NCI-H128 (cell line): ENCODE results near the gene HIPK3.
A peak's percentile ranks its signal among the peaks of the same experiment; 100 is the strongest.
"Not testable (repeated sequence)": the region's sequence is repeated elsewhere in the genome, so short reads cannot be mapped to it uniquely, and the experiment has no call there.

Experiments used
- DNase-seq: peaks from one replicate; lab custom pipeline; 2025; ENCODE audit not compliant: unreplicated experiment; lab: John Stamatoyannopoulos, UW

HIPK3 gene

DNA sequence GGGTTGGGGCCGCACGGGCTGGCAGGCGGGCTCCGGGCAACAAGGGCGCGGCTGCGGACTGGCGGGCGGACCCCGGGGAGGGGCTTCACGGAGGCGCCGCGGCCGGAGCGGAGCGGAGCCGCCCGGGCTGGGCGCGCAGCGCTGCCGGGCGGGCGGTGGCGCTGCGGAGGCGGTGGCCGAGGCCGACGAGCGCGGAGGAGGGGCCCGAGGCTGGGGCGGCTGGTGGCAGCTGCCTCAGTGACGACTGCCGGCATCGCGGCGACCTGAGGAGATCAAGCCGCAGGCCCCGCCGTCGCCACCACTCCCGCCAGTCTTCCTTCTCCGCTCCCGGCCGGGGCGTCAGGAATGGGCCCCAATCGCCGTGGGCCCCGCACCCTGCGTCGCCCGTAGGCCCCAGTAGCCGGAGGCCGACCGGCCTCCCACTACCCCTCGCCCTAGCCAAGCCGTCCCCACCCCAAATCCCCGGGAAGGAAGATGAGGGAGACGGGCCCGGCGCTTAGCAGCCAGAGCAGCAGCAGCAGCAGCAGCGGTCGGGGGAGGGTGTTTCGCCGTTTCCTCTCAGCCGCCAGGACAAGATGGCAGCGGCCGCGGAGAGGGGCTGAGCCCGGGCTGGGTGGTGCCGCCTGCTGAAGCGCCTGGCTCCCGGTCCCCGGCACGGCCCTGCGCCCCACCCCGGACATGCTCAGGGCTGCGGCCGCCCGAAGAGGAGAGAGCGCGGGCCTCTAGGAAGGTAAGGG, at the start of gene HIPK3:
Gene HIPK3 (plus strand): TSS at position 222 of the 737 bp plus-strand sequence.
- peak; percentile 64 for DNase-seq

DNA sequence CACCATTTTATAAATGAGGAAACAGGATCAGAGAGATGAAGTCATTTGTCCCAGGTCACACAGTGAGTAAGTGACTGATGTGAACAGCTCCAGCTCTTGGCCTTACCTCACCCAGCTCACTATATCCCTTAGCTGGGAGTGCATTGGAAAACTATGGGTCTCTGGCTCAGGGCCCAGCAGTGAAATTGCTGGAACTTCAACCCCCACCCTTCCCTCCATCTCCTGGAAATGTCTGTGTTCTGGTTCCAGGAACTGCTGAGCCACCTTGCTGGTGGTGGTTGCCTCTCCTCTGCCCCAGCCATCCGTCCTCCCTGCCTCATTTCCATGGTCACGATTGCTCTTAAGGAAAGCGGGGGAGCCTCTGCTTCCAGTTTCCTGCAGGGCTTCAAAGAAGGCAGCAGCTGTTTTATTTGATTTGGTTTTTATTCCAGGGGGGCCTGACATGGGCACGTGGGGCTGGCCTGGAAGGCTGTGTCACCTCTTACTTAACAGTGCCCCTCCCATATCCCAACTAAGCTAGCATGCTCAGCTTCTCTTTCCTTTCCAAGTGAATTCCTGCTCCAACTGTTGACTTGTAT, 49.7 kb upstream of the HIPK3 start:
- DNase-seq, result no peak

GRCh38 chr11:33208150-33208549, 49.0 kb upstream of the HIPK3 start:
- no peak for DNase-seq

- DNase-seq, result no peak
Measured at GRCh38 chr11:33211153-33211552, 46.0 kb upstream of the HIPK3 start.

GRCh38 chr11:33211580-33211979, 45.6 kb upstream of the HIPK3 start:
- DNase-seq, result no peak

GRCh38 chr11:33214187-33214586, 43.0 kb upstream of the HIPK3 start:
- DNase-seq, result no peak

DNA sequence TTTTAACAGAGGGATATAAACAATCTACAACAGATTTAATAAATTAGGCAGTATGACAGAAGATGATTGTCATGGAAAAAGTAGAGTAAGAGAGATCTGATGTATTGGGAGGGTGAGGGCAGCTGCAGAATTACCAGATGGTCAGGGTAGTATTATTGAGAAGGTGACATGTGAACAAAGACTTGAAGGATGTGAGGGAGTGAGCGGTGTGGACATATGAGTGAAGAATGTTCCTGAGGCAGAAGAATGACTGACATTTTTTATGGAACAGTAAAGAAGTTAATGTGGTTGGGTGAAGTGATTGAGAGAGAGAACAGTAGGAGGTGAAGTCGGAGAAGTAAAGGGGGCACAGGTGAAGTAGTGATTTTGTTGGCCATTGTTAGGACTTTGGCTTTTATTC, 42.4 kb upstream of the HIPK3 start:
- no peak for DNase-seq

DNA sequence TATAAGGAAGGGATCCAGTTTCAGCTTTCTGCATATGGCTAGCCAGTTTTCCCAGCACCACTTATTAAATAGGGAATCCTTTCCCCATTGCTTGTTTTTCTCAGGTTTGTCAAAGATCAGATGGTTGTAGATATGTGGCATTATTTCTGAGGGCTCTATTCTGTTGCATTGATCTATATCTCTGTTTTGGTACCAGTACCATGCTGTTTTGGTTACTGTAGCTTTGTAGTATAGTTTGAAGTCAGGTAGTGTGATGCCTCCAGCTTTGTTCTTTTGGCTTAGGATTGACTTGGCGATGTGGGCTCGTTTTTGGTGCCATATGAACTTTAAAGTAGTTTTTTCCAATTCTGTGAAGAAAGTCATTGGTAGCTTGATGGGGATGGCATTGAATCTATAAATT, 40.5 kb upstream of the HIPK3 start:
- not testable (repeated sequence) for DNase-seq

DNA sequence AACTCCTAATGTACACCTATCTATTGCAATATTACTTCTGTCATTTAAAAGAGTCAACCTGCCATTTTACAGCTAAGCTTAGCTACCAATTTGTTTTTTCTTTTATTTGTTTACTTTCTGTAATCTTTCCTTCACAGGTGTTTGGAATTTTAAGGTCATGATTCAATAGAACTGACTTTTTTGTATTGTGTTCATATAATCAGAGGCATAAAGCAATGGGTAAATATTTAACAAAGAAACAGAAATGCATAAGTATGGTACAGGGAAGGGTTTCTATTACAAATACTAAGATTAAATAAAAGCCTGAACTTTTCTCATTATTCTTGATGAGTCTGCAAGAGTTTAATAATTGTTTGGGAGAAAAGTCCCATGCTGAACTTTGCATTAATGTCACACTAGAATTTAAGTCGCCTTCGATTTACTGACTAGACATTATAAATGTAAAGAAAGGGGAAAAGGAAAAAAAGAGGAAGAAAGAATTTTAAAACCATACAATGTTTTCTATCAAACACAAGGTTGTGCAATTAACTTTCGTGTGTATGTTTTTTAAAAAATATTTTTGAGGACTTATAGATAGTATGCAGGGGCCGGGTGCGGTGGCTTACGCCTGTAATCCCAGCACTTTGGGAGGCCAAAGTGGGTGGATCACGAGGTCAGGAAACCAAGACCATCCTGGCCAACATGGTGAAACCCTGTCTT, 35.0 kb upstream of the HIPK3 start:
- DNase-seq, result no peak

GRCh38 chr11:33225371-33225770, 31.8 kb upstream of the HIPK3 start:
- no peak for DNase-seq

GRCh38 chr11:33227578-33228261, 29.5 kb upstream of the HIPK3 start:
- DNase-seq, result no peak

DNA sequence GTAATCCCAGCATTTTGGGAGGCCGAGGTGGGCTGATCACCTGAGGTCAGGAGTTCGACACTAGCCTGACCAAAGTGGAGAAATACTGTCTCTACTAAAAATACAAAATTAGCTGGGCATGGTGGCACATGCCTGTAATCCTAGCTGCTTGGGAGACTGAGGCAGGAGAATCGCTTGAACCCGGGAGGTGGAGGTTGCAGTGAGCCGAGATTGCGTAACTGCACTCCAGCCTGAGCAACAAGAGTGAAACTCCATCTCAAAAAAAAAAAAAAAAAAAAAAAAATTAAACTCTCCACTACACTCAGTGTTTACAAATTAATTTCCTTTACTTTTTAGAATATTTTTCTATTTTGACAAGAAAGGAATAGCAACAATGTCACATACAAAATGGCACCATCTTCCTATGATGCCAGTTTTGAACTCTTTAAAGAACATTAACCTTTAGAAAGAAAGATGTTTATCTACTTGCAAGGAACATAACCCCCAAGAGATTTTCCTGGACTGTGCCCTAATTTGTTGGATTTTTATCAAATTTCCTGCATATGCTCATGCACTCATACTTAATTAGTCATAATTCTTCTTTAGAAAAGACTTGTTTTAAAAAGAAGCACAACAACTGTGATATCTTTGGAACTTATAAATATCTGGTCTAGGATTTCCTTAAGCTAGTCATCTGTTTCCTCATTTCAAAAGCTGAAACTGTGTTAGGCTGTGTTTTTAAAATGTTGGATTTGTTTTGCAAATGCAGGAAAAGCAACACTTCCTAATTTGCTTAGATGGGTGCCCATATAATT, 22.6 kb upstream of the HIPK3 start:
- DNase-seq, result no peak

GRCh38 chr11:33237039-33237597, 20.1 kb upstream of the HIPK3 start:
- no peak for DNase-seq

DNA sequence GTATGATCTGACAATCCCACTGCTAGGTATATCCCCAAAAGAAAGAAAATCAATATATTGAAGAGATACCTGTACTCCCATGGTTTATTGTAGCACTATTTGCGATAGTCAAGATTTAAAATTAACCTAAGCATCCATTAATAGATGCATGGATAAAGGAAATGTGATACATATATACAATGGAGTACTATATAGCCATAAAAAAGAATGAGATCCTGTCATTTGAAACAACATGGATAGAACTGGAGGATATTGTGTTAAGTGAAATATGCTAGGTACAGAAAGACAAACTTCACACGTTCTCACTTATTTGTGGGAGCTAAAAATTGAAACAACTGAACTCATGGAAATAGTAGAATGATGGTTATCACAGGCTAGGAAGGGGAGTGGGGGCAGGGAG, 14.6 kb upstream of the HIPK3 start:
- DNase-seq, result no peak

- DNase-seq, result not testable (repeated sequence)
Measured at GRCh38 chr11:33243654-33244053, 13.5 kb upstream of the HIPK3 start.

GRCh38 chr11:33248416-33248971, 8.7 kb upstream of the HIPK3 start:
- no peak for DNase-seq

- no peak for DNase-seq
Measured at GRCh38 chr11:33256031-33256812, 959 bp upstream of the HIPK3 start.

DNA sequence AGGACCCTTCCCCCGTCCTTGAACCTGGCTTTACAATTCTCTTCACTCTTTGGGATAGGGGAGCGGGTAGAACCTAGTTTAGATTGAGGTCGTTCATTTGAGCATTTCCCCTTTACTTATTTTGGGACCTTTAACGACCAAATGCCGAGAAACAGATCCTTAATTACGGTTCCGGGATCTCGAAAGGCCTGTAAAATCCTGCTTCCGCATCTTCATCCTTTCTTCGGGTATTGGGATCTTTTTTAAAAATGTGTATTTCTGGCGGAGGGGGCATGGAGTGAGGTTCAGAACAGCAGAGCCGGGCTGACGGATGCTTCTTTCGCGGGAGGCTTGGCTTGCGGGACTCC, 395 bp upstream of the HIPK3 start:
- no peak for DNase-seq

DNA sequence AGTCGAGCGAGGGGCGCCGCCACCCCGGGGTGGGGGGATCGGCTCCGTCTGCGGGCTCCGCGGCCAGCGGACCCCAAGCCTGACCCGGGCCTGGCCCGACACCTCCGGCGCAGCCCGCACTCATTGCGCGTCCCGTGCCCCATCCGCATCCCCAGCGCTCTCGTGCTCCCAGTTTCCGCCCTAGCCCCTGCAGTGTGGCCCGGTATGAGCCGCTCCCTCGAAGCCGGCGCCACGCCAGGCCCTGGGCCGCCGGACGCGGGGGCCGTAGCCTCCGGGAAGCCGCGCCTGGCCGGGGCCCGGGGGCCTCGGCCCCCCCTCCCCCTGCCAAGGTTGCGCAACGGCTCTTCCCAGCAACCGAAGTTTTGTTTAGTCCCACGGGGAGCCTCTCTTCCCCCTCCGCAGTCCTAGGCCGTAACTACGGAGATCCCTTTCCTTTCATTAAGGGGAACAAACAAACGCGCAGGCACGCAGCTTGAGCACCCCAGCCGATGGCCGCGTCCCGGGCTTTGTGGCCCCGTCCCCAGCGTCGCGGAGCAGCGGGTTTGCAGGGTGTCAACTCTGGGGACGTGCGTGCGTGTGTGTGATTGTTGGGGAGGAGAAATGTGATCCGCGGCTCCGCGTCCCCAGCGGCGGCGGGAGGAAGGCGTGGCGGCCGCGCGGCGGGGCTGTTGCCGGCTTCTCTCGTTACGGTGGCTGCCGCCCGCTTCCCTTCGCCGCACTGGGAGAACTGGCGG, 883 bp downstream of the HIPK3 start:
- peak; percentile 58 for DNase-seq
